NCI-H2081 treated with DMSO at 0.1 percent for 48 hours (cell line): Measurements from ENCODE around the gene ENDOD1.

Experiments used
- DNase-seq: peaks from one replicate; lab custom pipeline; 2025; lab: John Stamatoyannopoulos, UW

ENDOD1 gene

DNA sequence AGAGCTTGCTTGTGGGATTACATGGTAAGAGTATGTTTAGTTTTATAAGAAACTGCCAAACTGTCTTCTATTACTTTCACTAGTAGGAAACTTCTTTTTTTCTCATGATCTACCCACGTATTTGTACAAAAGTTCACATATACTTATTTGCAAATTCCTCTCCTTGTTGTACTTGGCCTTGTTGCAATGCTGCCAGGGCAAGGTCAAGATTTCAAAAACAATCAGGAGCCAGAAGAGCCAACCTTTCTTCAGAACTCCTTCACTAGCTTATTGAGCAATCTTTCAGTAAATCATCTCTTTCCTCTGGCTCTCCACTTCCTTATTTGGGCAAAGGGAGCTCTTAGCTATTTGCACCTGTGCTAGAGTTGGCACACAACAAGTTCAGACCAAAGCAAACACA is 13.2 kb upstream of the ENDOD1 start:
- no peak for DNase-seq

- no peak for DNase-seq
Measured at GRCh38 chr11:95076981-95077380, 12.7 kb upstream of the ENDOD1 start.

DNA sequence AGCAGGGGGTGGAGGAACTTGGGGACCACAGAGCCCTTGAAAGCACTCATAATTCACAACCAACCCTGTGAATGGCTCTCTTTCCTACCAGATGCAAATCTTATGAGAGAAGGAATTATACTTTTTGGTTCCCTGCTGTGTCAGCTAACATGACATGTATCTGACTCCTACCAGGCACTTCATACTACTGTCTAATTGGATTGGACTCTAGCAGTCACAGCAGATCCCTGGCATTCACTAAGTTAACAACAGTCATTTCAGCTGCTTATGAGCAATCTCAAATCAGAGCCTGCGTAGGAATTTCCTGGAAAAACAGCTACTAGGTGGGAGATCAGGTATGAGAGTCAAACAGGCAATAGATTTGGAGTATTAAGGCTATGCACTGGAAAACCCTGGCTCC is 11.1 kb upstream of the ENDOD1 start:
- DNase-seq = no peak

- no peak for DNase-seq
Measured at GRCh38 chr11:95081010-95081409, 8.6 kb upstream of the ENDOD1 start.

DNA sequence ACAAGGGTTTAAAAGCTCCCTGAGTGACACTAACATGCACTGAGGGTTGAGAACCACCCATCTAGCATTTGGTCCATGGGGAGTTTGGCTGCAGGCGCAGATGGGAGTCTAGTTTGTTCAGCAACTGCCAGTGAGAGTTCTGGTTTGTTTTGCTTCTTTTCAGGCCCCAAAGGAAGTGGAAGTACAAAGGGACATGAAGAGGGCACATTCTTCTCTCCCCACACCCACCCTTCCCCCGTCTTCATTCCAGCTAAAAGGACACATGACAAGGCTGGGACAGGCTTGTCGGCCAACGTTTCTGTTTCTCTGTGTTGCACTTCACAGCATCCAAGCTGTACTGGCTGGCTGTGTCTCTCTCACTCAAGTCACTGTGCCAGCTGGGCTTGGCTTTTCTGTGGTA is 8.2 kb upstream of the ENDOD1 start:
- DNase-seq = no peak

DNA sequence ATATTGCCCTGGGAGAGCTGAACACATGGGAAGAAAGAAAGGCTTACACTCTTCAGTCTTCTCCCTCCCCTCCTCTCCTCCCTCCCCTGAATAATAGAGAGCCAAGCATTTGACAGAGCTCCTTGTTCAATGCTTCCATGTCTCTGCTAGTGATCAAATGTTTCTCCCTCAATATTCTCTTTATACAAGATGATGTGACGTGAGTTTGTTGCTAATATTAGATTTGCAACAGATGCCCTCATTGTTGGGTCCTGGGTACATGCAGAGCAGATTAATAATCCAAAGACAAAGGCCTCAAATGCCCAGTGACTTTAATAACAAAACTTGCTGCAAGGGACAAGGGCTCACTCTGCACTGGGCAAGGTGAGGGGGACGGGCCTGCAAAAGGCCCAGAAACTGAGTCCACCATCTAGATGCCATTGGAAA is 7.1 kb upstream of the ENDOD1 start:
- DNase-seq = no peak

GRCh38 chr11:95084509-95084908 is 5.1 kb upstream of the ENDOD1 start:
- no peak for DNase-seq

- no peak for DNase-seq
Measured at GRCh38 chr11:95085117-95085816, 4.4 kb upstream of the ENDOD1 start.

- no peak for DNase-seq
Measured at GRCh38 chr11:95086151-95086550, 3.5 kb upstream of the ENDOD1 start.

DNA sequence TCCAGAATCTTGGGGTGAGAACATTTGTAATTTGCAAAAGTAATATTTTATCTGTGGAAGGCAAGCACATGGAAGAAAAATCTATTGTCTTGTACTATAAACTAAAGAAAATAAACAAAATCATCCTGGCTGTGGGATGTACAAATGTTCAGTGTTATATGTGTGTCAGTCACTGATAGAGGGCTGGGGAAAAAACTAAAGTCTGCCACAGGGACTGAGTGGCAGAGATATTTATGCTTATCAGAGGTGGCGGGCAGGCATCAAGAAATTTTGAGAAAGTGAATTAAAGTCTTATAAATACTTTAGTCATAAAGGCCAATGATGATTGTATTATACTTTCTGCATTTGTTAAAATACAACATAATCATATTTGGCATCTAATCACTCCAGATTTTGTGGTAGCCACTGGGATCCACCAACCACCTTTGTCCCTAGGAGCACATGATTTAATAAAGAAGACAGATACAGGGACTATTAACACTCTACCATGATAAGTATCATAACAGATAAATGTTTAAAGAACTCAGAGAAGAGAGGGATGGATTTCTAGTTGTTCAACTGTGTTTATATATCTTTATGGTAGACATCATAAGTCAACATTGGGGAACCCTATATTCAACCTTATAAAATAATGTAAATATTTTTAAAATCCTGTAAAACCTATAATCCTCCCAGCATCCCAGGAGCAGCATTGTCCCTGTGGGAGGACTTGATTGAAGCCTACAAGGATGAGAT is 2.6 kb upstream of the ENDOD1 start:
- DNase-seq = no peak

DNA sequence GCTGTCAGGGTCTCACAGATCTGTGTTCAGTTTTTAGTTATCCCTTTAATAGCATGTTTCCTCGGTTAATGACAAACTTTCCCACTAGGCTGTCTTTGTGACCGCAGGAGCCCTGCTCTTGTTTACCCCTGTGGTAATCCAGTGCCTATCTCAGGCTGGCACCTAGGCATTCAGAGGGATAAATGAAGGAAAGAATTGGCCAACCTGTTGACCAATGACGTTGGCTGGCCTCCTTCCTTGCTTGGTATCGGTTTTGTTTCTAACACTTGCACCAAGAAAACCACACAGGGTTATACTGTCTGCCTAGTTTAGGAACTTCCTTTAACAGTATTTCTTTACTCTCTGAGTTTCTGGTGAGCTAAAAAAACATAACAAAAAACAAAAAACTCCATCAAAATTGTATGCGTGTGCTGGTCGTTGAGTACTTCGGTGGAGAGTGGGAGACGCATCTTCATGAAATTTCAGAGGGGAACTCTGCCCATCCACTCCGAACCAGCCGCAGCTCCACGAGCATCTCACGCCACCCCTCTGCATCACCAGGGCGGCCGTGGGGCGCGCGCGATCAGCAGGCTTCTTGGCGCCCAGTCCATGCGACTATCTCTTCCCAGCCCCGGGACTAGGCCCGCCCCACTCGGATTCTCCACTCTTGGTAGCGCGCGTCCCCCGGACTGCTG is 563 bp upstream of the ENDOD1 start:
- DNase-seq = no peak

DNA sequence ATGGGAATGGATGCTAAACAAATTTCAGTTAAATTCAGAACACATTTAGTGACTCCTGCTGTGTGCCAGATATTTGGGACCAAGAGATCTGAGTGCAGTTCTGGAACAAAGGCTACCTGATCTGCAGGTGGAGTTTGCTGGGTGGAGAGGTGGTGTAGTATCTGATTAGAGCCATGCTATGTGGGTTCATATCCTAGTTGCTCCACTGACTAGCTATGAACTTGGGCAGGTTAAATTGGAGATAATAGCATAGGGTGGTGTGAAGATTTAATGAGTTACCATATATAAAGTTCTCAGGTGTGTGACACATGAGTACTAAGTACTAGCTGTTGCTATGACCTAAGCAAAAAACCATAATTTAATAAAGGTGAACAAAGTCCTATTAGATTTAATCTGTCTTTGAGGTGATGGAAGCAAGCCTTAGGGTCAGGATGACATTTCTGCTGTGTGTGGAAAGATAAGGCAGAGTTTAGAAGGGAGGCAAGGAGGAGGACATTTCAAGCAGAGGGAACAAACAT is 2.1 kb downstream of the ENDOD1 start:
- no peak for DNase-seq

GRCh38 chr11:95092549-95093324 is 3.1 kb downstream of the ENDOD1 start:
- no peak for DNase-seq

DNA sequence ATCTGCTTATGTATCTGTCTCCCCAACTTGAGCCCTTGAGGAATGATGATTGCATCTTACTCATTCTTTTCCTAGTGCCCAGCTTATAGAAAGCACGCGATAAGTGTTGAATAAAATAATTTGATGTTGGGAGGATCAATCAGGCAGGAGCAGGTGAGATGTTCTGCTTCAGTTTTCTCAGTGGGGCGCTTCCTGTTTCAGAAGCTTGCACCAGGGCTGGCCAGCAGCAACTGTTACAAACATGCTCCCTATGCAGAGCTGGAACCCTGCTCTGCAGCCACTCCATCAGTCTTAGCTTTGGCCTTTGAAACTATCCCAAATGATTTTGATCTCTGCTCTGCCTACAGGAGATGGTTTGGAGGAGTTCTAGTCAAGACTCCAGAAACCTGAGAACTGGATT is 3.9 kb downstream of the ENDOD1 start:
- DNase-seq = no peak

GRCh38 chr11:95095858-95096587 is 6.4 kb downstream of the ENDOD1 start:
- no peak for DNase-seq

DNA sequence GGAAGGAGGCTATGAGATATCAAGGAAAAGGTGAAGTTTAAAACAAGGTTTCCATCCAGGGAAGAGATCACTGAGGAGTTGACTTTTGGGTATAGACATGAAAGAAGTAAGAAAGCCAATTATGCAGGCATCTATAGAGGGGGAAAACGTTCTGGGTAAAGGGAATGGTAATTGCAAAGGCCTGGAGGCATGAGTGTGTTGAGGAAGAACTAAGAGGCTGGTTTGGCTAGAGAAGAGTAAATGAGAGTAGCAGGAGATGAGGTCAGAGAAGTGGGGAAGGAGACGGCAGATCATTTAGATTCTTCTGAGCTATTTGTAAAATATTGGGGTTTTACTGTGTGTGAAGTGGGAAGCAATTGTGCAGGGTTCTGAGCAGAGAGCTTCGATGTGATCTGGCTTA is 7.6 kb downstream of the ENDOD1 start:
- no peak for DNase-seq

GRCh38 chr11:95098826-95099225 is 9.2 kb downstream of the ENDOD1 start:
- DNase-seq = no peak

DNA sequence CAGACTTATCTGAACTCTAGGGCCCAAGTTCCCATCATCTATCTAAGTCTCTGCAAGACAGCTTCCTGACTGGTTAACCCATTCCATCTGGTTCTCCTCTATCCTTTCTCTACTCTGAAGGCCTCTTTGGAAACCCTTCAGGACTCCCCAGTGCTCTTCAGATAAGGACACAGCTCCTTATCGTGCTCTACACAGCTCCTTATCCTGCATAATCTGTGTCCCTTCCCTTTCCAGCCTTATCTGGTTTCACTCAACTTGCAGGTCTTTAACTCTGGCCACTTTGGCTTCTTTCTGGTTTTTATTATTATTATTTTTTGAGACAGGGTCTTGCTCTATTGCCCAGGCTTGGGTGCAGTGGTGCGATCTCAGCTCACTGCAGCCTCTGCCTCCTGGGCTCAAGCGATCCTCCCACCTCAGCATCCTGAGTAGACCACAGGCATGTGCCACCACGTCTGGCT is 10.6 kb downstream of the ENDOD1 start:
- DNase-seq = no peak

GRCh38 chr11:95100856-95101507 is 11.3 kb downstream of the ENDOD1 start:
- DNase-seq = no peak

GRCh38 chr11:95101935-95102334 is 12.3 kb downstream of the ENDOD1 start:
- no peak for DNase-seq

DNA sequence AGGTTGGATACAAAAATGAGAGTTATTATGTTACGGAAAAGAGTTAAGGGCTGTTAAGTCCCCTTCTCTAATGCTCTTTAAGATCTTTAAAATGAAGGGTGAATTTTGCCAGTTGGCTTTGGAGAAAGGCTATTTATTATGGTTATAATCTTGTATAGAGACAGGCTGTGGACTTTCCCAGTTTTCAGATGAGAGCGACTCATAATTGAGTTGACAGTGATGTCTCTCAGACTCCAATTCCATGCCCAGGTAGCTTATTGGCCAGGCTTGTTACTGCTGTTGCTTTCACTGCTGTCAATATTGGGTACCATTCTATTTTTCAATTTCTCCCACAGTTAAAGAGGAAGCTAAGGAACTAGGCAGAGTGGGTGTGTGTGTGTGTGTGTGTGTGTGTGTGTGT is 13.1 kb downstream of the ENDOD1 start:
- no peak for DNase-seq
